Lower leg skin (tissue), 3 donors: Measurements from ENCODE around the gene SESTD1.

Experiments
- CTCF ChIP-seq, 3 donors: fragments of 450-650 bp; IDR thresholded peaks; one replicate each; pipeline ENCODE4 v1.5.1; 2016; ENCODE audit warnings: antibody characterized with exemption in 3 of 3, mild to moderate bottlenecking in 3 of 3, moderate library complexity in 2 of 3
- POLR2A ChIP-seq, 2 donors: fragments of 450-650 bp; IDR thresholded peaks; one replicate each; pipeline ENCODE4 v1.6.1; 2016 to 2017; ENCODE audit warnings: antibody characterized with exemption in 2 of 2, mild to moderate bottlenecking in 1 of 2, moderate library complexity in 1 of 2

- TF ChIP-seq CTCF (IDR thresholded peaks at IDR 0.05) (no peak), POLR2A (IDR thresholded peaks at IDR 0.05) (no peak)
Observed at GRCh38 chr2:179239838-179240237, 24.8 kb downstream of the SESTD1 start.
